GM21360 (cell line): ENCODE results near the gene PRDM8.

Experiments
- ATAC-seq: cut with Tn5 transposase; IDR thresholded peaks from one replicate; pipeline ENCODE4 v1.9.1; 2021; ENCODE audit warnings: mild to moderate bottlenecking, moderate library complexity; ENCODE audit not compliant: unreplicated experiment

PRDM8 gene

DNA sequence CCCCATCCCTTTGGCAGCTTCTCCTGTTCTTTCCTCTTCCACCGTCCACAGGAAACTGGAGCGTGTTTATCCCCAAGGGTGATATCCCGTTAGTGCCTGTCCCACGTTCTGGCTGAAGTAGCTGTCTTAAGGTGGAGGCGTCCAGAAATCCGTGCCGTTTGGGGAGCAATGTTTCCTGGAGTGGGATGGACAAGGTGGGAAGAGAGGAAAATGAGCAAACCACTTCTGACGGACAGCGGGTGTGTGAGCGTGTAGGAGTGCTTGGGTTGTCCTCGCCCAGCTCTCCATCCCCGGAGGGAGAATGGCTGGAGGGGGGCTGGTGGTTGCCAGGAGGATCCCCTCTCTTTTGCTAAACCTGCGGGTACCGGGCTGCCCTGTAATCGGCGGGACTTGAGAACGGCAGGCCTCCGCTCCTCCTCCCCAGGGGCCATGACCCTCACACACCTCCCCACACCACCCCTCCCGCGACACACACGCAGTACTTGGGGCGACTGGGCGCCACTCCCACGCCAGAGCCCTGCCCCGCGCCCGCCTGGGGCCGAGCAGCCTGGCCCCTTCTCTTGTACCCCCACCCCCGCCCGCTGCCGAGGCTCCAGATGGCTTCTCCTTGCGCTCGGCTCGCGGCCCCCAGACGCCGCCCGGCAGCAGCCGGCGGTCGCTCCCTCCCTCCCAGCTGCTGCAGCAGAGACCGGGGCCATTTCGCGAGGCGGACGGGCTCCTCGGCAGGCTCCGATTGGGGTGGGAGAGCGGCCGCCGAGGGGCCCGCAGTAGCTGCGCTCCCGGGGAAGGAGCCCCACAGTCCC is 13.9 kb upstream of the PRDM8 start:
- peak; percentile 48 for ATAC-seq

- ATAC-seq = peak; percentile 96
Observed at GRCh38 chr4:80184053-80184824, 13.1 kb upstream of the PRDM8 start.

DNA sequence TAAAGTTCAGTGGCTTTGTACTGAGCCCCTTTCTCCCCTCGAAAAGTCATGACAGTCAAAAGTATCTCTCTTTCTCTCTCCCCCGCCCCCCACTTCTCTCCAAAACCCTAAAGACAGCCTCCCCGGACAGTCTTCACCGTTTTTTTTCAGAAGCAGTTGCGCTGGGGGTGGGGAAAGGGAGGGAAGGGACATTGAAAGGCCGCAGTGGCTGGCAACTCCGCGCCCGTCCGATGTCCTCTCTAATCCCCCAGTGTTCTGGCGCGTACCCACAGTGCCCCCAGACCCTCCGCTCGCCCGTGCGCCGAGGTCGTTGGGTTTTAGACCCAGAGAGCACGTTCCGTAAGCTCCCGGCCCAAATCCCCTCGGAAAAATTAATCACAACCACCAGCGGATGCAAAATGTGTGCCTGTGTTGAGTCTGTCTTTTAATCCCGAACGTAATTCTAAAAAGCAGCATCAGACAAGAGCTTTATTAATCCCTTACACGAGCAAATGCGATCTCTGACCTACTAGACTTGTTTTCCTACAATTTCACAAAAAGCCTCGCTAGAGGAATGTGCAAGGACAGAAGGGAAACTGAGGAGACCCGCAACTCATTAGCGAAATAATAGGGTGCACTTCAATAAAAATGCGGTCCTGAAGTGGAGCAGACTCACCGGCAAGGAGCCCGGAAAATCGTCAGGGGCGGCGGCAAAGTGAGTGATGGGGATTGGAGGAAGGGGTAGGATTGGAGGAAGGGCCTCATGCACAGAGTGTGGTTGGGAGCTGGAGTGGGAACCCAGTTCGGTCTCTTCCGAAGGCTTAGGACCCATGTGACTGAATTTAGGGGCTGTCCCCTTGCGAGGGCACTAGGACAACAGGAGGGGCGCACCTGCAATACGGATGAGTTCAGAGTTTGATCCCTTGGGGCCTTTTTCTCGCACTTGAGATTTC is 12.2 kb upstream of the PRDM8 start:
- no peak for ATAC-seq

DNA sequence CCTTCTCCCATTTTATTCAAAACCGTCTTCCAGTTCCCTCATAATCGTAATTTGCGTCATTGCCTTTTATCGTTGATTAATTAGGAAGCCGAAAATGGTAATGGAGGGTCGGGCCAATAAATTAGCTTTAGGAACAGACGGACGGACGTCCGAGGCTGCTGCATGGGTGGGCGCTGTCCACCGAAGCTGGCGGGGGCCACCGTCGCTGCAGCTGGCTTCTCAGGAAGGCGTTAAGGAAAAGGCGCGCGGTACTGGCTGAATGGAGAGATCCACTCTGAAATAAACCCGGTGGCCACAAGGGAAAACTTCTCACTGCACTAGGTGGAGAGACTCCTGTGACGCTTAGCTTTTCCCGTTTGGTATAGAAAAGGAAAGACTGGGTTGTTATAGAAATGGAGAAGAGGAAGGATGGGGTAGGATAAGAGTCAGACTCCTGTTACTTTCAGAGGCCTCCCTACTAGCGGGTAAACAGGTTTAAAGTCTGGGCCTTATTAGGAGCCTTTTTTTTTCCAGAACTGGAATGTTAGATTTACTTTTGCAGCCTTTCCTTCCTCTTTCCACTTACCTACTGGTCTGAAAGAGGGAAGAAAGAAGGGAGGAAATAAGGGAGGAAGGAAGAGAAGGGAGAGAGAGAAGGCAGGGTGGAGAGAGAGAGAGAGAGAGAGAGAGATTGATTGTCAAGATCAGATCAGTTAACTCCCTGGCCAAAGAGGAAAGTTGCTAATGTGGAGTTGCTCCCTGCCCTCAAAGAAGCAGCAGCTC is 11.3 kb upstream of the PRDM8 start:
- no peak for ATAC-seq

GRCh38 chr4:80186676-80187075 is 10.6 kb upstream of the PRDM8 start:
- no peak for ATAC-seq

DNA sequence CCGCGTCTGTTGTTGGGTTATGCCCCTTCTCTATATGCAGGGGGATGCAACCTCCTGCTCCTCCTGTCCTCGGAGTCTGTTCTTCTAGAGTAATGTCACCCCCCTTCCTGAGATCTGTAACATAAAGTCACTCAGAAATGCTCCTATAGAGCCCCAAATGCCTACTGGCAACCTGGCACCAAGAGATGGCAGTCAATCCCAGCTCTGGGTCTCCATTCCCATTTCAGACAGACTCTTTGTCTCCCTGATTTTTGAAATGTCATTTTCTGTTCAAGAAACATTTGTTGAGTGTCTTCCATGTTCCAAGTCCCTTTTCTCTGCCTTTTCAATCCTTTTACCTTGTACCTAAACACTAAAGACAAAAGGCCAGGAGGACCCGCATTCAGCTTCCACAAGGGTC is 9.6 kb upstream of the PRDM8 start:
- ATAC-seq = no peak

GRCh38 chr4:80188457-80188800 is 8.9 kb upstream of the PRDM8 start:
- no peak for ATAC-seq

DNA sequence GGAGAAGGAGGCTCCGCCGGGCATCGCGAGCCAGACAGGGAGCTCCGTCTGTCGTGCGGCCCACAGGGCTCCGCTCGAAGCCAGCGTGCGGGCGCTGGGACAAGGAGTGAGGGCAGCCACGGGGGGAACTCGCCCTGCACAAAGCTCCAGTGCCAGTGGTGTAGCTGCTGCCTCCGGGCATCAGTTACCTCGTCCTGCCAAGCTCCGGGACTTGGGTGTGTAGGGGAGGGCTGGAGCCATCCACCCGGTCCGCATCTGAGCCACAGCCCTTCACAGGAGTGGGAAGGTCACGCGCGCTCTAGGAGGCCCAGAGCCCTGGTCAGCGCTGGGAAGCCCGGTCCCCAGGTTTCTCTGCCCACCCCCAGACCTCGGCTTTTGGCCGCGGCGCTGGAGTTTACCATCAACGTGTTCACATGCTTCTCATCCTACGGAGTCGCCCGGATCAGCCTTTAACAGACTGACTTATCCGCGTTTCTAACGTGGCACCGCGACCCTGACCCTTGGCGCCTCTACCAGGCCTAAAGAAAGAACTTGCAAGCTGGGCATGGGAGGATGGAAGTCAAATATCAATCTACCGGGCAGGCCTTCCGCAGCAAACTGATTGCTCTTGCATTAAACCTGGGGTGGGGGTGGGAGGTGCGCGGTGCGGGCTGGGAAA is 8.4 kb upstream of the PRDM8 start:
- no peak for ATAC-seq

GRCh38 chr4:80189581-80189955 is 7.7 kb upstream of the PRDM8 start:
- no peak for ATAC-seq

GRCh38 chr4:80189956-80190677 is 7.2 kb upstream of the PRDM8 start:
- ATAC-seq = no peak

- ATAC-seq = no peak
Observed at GRCh38 chr4:80192252-80192866, 4.9 kb upstream of the PRDM8 start.

- no peak for ATAC-seq
Observed at GRCh38 chr4:80192937-80193336, 4.4 kb upstream of the PRDM8 start.

GRCh38 chr4:80195441-80196140 is 1.7 kb upstream of the PRDM8 start:
- ATAC-seq = no peak

- no peak for ATAC-seq
Observed at GRCh38 chr4:80196259-80196921, 913 bp upstream of the PRDM8 start.

GRCh38 chr4:80197601-80198440 is 518 bp downstream of the PRDM8 start:
- ATAC-seq = no peak

DNA sequence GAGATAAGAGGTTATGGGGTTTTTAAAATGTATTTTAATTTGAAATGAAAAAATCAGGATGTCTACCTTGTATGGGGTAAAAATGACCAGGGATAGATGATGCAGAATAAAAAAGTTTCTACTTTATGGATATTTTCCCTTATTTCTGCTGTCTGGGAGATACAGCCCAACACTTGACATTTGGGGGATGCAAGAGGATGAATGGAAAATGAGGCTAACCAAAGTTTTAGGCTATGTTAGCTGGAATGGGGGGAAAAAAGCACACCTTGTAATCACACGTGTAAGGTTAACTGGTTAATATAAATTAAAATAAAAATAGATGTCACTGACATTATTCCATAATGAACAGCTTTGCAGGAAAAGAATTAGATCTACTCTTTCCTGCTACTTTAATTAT is 1.1 kb downstream of the PRDM8 start:
- no peak for ATAC-seq

- no peak for ATAC-seq
Observed at GRCh38 chr4:80199004-80199560, 1.8 kb downstream of the PRDM8 start.
